MCF 10A (cell line): Measurements from ENCODE around the gene DNAH9. TPM values are rescaled to one million over a fixed set of nuclear protein-coding genes. Genes with fewer than 3 reads are reported as not detected.

Experiments
- BruUV-seq: library from RNA; stranded (reverse); fragments of 400-500 nt; replicated peaks from 2 replicates; lab custom pipeline; 2021; lab: Mats Ljungman, UMichigan
- CTCF ChIA-PET: fragments of 300-600 bp; sonication (Branson Sonifier 250); formaldehyde crosslinking; extraction: SDS; loops from one replicate; lab custom pipeline; 2021; ENCODE audit warnings: antibody characterized with exemption, inconsistent platforms; lab: Yijun Ruan, JAX
- POLR2A ChIA-PET: fragments of 300-600, 350-650 bp; sonication (Branson Sonifier 250); formaldehyde crosslinking; extraction: SDS; loops from one replicate; lab custom pipeline; 2020; ENCODE audit warnings: antibody characterized with exemption, inconsistent platforms; lab: Yijun Ruan, JAX
- DNase-seq: peaks from one replicate; pipeline ENCODE4 v3.0.0-alpha.2; 2018; ENCODE audit not compliant: unreplicated experiment
- H3K27ac Mint-ChIP-seq: one replicate; pipeline ENCODE4 v1.8.0; 2022; ENCODE audit warnings: mild to moderate bottlenecking, low read depth, mixed read lengths; ENCODE audit not compliant: unreplicated experiment
- H3K27me3 Mint-ChIP-seq: one replicate; pipeline ENCODE4 v1.8.0; 2022; ENCODE audit warnings: mixed read lengths; ENCODE audit not compliant: insufficient read depth, unreplicated experiment
- H3K36me3 Mint-ChIP-seq: one replicate; pipeline ENCODE4 v1.8.0; 2022; ENCODE audit warnings: mild to moderate bottlenecking, moderate library complexity, mixed read lengths; ENCODE audit not compliant: insufficient read depth, unreplicated experiment
- H3K4me1 Mint-ChIP-seq: one replicate; pipeline ENCODE4 v1.8.0; 2022; ENCODE audit warnings: mixed read lengths; ENCODE audit not compliant: insufficient read depth, unreplicated experiment
- H3K4me3 Mint-ChIP-seq: one replicate; pipeline ENCODE4 v1.8.0; 2022; ENCODE audit warnings: mild to moderate bottlenecking, moderate library complexity, mixed read lengths; ENCODE audit not compliant: unreplicated experiment
- H3K9me3 Mint-ChIP-seq: one replicate; pipeline ENCODE4 v1.8.0; 2022; ENCODE audit warnings: mixed read lengths; ENCODE audit not compliant: unreplicated experiment
- intact Hi-C: fragments of 100-400 bp; cut with micrococcal nuclease; formaldehyde crosslinking; loops from 2 replicates; pipeline ENCODE4 v1.14.1; 2022
- total RNA-seq: library from RNA; stranded (reverse); gene quantifications from 2 replicates; pipeline ENCODE4 v1.2.3, GENCODE V29; 2022
- TF ChIP-seq, protein P1 (sequence below): fragments of 200-600 bp; IDR thresholded peaks from one replicate; pipeline ENCODE4 v1.8.0; 2022; ENCODE audit warnings: antibody characterized with exemption, mild to moderate bottlenecking; ENCODE audit not compliant: unreplicated experiment

The DNAH9 gene
- total RNA-seq, 1 experiment from 2014 or later, result 0.44 TPM

DNA sequence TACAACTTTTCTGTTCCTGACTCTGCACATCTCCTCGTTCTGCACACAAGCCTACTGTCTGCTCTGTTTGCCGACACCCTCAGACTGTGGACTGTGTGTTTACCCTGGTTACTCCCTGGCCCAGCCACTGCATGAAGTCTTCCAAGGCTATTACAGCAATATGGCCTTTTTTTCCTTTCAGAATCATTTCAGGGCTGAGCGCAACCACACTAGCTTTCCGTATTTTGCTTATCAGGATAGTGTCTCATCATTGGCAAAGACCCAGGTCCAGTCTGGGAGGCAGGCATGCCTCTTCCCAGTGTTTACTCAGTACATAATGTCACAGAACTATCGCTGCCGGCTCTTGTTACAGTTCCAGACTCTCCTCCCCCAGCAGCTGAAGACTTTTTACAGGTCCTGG lies 10.1 kb downstream of the DNAH9 start:
- no peak overlapping the region for H3K4me3 Mint-ChIP-seq
- H3K27me3 Mint-ChIP-seq, result no peaks in the 10 kb centered on the region
- intact Hi-C loops, result no loop called here
- ChIA-PET POLR2A (no interaction called here), CTCF (no interaction called here)
- no peak overlapping the region for H3K27ac Mint-ChIP-seq
- no peaks in the 10 kb centered on the region for H3K9me3 Mint-ChIP-seq
- no TSS peak for BruUV-seq
- H3K36me3 Mint-ChIP-seq, result no peaks in the 10 kb centered on the region
- no peak for DNase-seq
- TF ChIP-seq, protein P1, sequence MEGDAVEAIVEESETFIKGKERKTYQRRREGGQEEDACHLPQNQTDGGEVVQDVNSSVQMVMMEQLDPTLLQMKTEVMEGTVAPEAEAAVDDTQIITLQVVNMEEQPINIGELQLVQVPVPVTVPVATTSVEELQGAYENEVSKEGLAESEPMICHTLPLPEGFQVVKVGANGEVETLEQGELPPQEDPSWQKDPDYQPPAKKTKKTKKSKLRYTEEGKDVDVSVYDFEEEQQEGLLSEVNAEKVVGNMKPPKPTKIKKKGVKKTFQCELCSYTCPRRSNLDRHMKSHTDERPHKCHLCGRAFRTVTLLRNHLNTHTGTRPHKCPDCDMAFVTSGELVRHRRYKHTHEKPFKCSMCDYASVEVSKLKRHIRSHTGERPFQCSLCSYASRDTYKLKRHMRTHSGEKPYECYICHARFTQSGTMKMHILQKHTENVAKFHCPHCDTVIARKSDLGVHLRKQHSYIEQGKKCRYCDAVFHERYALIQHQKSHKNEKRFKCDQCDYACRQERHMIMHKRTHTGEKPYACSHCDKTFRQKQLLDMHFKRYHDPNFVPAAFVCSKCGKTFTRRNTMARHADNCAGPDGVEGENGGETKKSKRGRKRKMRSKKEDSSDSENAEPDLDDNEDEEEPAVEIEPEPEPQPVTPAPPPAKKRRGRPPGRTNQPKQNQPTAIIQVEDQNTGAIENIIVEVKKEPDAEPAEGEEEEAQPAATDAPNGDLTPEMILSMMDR, result no peak
- H3K4me1 Mint-ChIP-seq, result peaks cover 6% of the 10 kb centered on the region

DNA sequence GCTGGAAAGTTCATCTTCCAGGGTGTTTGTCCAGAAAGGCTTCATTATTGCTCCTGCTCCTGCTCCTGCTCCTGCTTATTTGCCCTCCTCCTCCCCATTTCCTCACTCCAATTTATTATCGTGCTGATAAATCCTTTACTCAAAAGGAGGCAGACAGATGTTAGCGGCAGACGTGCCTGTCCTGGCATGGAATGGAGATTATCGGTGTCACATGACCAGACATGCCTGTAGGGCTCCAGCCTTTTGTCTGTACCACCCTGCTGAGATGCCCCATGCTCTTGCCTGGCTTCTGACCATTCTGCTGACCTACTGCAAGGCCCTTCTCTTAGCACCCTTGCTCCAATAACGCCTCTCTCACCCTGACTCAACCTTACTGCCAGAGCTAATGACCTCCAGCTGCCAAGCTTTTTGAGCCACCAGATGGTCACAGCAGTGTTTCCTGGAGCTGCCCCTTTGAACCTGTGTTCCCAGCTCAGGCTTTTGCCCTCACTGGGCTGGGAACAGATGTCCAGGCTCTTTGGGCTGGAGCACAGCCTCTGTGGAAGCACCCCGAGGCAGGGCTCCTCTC lies 12.8 kb downstream of the DNAH9 start:
- CTCF ChIA-PET, result no interaction called here
- H3K27ac Mint-ChIP-seq, result no peak overlapping the region
- DNase-seq, result no peak
- H3K27me3 Mint-ChIP-seq, result no peaks in the 10 kb centered on the region
- BruUV-seq, result no TSS peak
- intact Hi-C loops, result no loop called here
- no peaks in the 10 kb centered on the region for H3K9me3 Mint-ChIP-seq
- TF ChIP-seq, protein P1, result no peak
- peaks cover 6% of the 10 kb centered on the region for H3K4me1 Mint-ChIP-seq
- POLR2A ChIA-PET, result no interaction called here
- no peak overlapping the region for H3K4me3 Mint-ChIP-seq
- no peaks in the 10 kb centered on the region for H3K36me3 Mint-ChIP-seq

- no peak overlapping the region for H3K4me3 Mint-ChIP-seq
- H3K27me3 Mint-ChIP-seq, result no peaks in the 10 kb centered on the region
- ChIA-PET POLR2A (no interaction called here), CTCF (interaction anchor here (1.7 kb wide), 1 partner anchor 31 kb away, joined by 4 read pairs; no protein-coding TSS in a partner anchor)
- H3K36me3 Mint-ChIP-seq, result no peaks in the 10 kb centered on the region
- intact Hi-C loops, result no loop called here
- no peaks in the 10 kb centered on the region for H3K9me3 Mint-ChIP-seq
- H3K27ac Mint-ChIP-seq, result no peak overlapping the region
- TF ChIP-seq, protein P1, result no peak
- no TSS peak for BruUV-seq
- peaks cover 10% of the 10 kb centered on the region for H3K4me1 Mint-ChIP-seq
- no peak for DNase-seq
These were observed 14.7 kb downstream of the DNAH9 start for GRCh38 chr17:11612956-11613355.

DNA sequence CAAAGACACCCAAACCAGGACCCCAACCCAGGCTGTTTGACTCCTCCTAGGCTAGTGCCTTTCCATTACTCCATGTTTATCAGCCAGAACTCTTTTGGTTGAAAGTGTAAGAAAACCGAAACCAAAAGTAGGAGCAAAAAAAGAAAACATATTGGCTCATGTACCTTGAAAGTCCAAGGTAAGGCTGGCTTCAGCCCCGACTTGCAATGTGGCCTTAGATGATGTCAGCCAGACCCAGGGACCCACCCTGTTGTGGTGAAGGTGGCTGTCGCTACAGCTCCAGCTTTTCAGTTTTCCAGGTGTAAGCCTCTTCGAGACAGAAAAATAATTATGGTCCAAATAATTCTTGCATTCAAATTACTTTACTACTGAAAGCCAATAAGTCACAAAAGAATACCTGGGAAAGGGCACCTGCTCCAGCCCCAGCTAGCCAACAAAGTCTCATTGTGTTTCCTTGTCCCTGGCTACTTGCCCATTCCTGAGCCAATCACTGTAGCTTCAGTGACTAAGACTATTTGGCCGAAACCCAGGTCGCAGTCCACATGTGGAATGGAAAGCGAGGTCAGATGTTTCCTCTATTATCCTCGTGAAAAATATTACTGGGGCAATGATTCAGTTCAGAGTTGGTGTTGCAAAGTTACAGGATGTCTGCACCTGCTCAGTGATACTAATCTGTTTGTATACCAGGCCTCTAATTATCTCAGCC lies 20.7 kb downstream of the DNAH9 start:
- intact Hi-C loops, result no loop called here
- POLR2A ChIA-PET, result interaction anchor here (0.5 to 0.6 kb wide), 2 partner anchors 74 to 199 kb away, joined by 3 read pairs; no protein-coding TSS in a partner anchor
- H3K4me3 Mint-ChIP-seq, result peak overlapping the region; percentile 46
- CTCF ChIA-PET, result interaction anchor here (0.7 to 1.2 kb wide), 5 partner anchors 9 to 1667 kb away, joined by 3 to 5 read pairs (median 4); no protein-coding TSS in a partner anchor
- peaks cover 11% of the 10 kb centered on the region for H3K4me1 Mint-ChIP-seq
- peaks cover 25% of the 10 kb centered on the region for H3K27me3 Mint-ChIP-seq
- H3K36me3 Mint-ChIP-seq, result no peaks in the 10 kb centered on the region
- BruUV-seq, result no TSS peak
- no peaks in the 10 kb centered on the region for H3K9me3 Mint-ChIP-seq
- TF ChIP-seq, protein P1, result no peak
- peak; percentile 21 for DNase-seq
- H3K27ac Mint-ChIP-seq, result peak overlapping the region; percentile 19
